ENCODE data around the gene SLC35B4.

GRCh38 chr7:134297489-134297888, 19.2 kb downstream of the SLC35B4 start:
- TF ChIP-seq CTCF (conservative IDR thresholded peaks at IDR 0.05) (no peak), EZH2 (IDR thresholded peaks at IDR 0.05; ENCODE audit: low read depth) (no peak)
